Type B pancreatic cell (in vitro differentiated cells): Measurements from ENCODE around the gene PKP1. TPM values are rescaled to one million over a fixed set of nuclear protein-coding genes. Genes with fewer than 3 reads are reported as not detected.

Experiments used
- DNase-seq: peaks from one replicate; pipeline ENCODE4 v3.0.0; 2021; ENCODE audit warnings: mixed read lengths; ENCODE audit not compliant: unreplicated experiment; ENCODE audit errors: extremely low spot score
- H3K27ac Mint-ChIP-seq: 2 replicates; pipeline ENCODE4 v1.8.0; 2021; ENCODE audit warnings: mild to moderate bottlenecking, mixed read lengths
- H3K27me3 Mint-ChIP-seq: 2 replicates; pipeline ENCODE4 v1.8.0; 2021; ENCODE audit warnings: mixed read lengths
- H3K36me3 Mint-ChIP-seq: 2 replicates; pipeline ENCODE4 v1.8.0; 2021; ENCODE audit warnings: mixed read lengths
- H3K4me1 Mint-ChIP-seq: one replicate; pipeline ENCODE4 v1.8.0; 2021; ENCODE audit warnings: mixed read lengths; ENCODE audit not compliant: unreplicated experiment
- H3K4me3 Mint-ChIP-seq: 2 replicates; pipeline ENCODE4 v1.8.0; 2021; ENCODE audit warnings: mild to moderate bottlenecking, mixed read lengths
- H3K9me3 Mint-ChIP-seq: 2 replicates; pipeline ENCODE4 v1.8.0; 2021; ENCODE audit warnings: mixed read lengths
- CTCF ChIP-seq: fragments of 200-600 bp; sonication (generic); conservative IDR thresholded peaks from 2 replicates; pipeline ENCODE4 v1.5.0; 2021; ENCODE audit warnings: antibody characterized with exemption, mild to moderate bottlenecking
- total RNA-seq: library from RNA; stranded (reverse); gene quantifications from 2 replicates; pipeline ENCODE4 v1.2.1, GENCODE V29; 2021; ENCODE audit warnings: low replicate concordance

The PKP1 gene
- total RNA-seq, 1 donor from 2014 or later: 7.6 TPM

- H3K4me3 Mint-ChIP-seq: peak overlapping the region; percentile 42
- H3K27me3 Mint-ChIP-seq: peaks cover 19% of the 10 kb centered on the region
- DNase-seq: no peak
- no peaks in the 10 kb centered on the region for H3K9me3 Mint-ChIP-seq
- H3K36me3 Mint-ChIP-seq: no peaks in the 10 kb centered on the region
- H3K27ac Mint-ChIP-seq: peak overlapping the region; percentile 61
- TF ChIP-seq CTCF: peak; percentile 74
- H3K4me1 Mint-ChIP-seq: peaks cover 33% of the 10 kb centered on the region
Measured at GRCh38 chr1:201346337-201346939, 63.1 kb downstream of the PKP1 start.

- H3K4me3 Mint-ChIP-seq: no peak overlapping the region
- peak overlapping the region; percentile 61 for H3K27ac Mint-ChIP-seq
- H3K36me3 Mint-ChIP-seq: no peaks in the 10 kb centered on the region
- peaks cover 33% of the 10 kb centered on the region for H3K4me1 Mint-ChIP-seq
- no peak for TF ChIP-seq CTCF
- H3K27me3 Mint-ChIP-seq: peaks cover 22% of the 10 kb centered on the region
- DNase-seq: no peak
- no peaks in the 10 kb centered on the region for H3K9me3 Mint-ChIP-seq
Measured at GRCh38 chr1:201346987-201347386, 63.7 kb downstream of the PKP1 start.

GRCh38 chr1:201347498-201348210 is 64.3 kb downstream of the PKP1 start:
- Mint-ChIP-seq H3K9me3 (no peaks in the 10 kb centered on the region), H3K27ac (peak overlapping the region; percentile 11), H3K4me3 (no peak overlapping the region), H3K27me3 (peaks cover 22% of the 10 kb centered on the region), H3K4me1 (peaks cover 33% of the 10 kb centered on the region), H3K36me3 (no peaks in the 10 kb centered on the region)
- TF ChIP-seq CTCF: no peak
- DNase-seq: no peak

- TF ChIP-seq CTCF: peak; percentile 71
- Mint-ChIP-seq H3K9me3 (no peaks in the 10 kb centered on the region), H3K27ac (peak overlapping the region; percentile 11), H3K27me3 (peaks cover 22% of the 10 kb centered on the region), H3K4me1 (peaks cover 33% of the 10 kb centered on the region), H3K4me3 (no peak overlapping the region), H3K36me3 (no peaks in the 10 kb centered on the region)
- DNase-seq: no peak
Measured at GRCh38 chr1:201348211-201348566, 64.9 kb downstream of the PKP1 start.

- no peak for TF ChIP-seq CTCF
- Mint-ChIP-seq H3K9me3 (no peaks in the 10 kb centered on the region), H3K4me3 (no peak overlapping the region), H3K27ac (no peak overlapping the region), H3K4me1 (peaks cover 38% of the 10 kb centered on the region), H3K27me3 (peaks cover 22% of the 10 kb centered on the region), H3K36me3 (no peaks in the 10 kb centered on the region)
- DNase-seq: no peak
Measured at GRCh38 chr1:201349092-201349491, 65.8 kb downstream of the PKP1 start.
